ENCODE results near the gene ERO1A.

ERO1A gene

GRCh38 chr14:52678591-52678990 lies 16.8 kb downstream of the ERO1A start:
- no peaks in the 10 kb centered on the region for H3K4me1 ChIP-seq (ENCODE audit: control insufficient read depth in 2 of 2, insufficient read depth in 2 of 2, low read length in 2 of 2)

DNA sequence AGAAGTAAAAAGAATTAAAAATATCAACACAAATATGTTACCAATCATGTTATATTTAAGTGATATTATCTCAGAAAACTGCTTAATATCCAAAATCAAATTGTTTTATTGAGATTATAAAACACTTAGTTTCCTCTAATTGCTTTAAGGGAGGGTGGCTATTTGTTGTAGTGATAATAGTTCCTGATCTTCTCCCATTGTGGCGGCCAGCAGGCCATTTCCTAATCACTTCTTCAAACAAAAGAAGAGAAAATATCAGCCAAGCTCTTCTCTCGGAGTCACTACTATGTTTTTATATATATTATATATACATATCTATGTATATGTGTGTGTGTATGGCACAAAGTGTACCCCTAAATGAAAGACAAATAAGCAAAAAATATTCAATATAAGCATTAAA lies 31.5 kb downstream of the ERO1A start:
- no peaks in the 10 kb centered on the region for H3K27me3 ChIP-seq (ENCODE audit: control insufficient read depth in 2 of 2, insufficient read depth in 2 of 2, low read length in 2 of 2)
- H3K36me3 ChIP-seq (ENCODE audit: control insufficient read depth in 2 of 2, insufficient read depth in 2 of 2, low read length in 2 of 2): peaks cover 7 to 15% of the 10 kb centered on the region in 2 donors
- H3K4me1 ChIP-seq (ENCODE audit: control insufficient read depth in 2 of 2, insufficient read depth in 2 of 2, low read length in 2 of 2): no peaks in the 10 kb centered on the region
- no peak overlapping the region for H3K4me3 ChIP-seq (ENCODE audit: low read length in 2 of 2)
- no peak overlapping the region for H3K27ac ChIP-seq (ENCODE audit: low read depth in 2 of 2, low read length in 2 of 2)
- H3K9me3 ChIP-seq (ENCODE audit: control insufficient read depth in 2 of 2, low read length in 2 of 2): no peaks in the 10 kb centered on the region
- H3K9ac ChIP-seq (ENCODE audit: low read depth in 1 of 2, low read length in 2 of 2): no peak overlapping the region

More at GRCh38 chr14:52678591-52678990, 16.8 kb downstream of the ERO1A start:
- Histone ChIP-seq H3K9ac (ENCODE audit: low read depth in 1 of 2, low read length in 2 of 2) (no peak overlapping the region), H3K36me3 (ENCODE audit: control insufficient read depth in 2 of 2, insufficient read depth in 2 of 2, low read length in 2 of 2) (peaks cover 8 to 16% of the 10 kb centered on the region in 2 donors), H3K27me3 (ENCODE audit: control insufficient read depth in 2 of 2, insufficient read depth in 2 of 2, low read length in 2 of 2) (no peaks in the 10 kb centered on the region), H3K9me3 (ENCODE audit: control insufficient read depth in 2 of 2, low read length in 2 of 2) (no peaks in the 10 kb centered on the region), H3K27ac (ENCODE audit: low read depth in 2 of 2, low read length in 2 of 2) (no peak overlapping the region), H3K4me3 (ENCODE audit: low read length in 2 of 2) (no peak overlapping the region)

GRCh38 chr14:52661314-52661713 lies 34.0 kb downstream of the ERO1A start:
- no peaks in the 10 kb centered on the region for H3K27me3 ChIP-seq (ENCODE audit: control insufficient read depth in 2 of 2, insufficient read depth in 2 of 2, low read length in 2 of 2)
- H3K9ac ChIP-seq (ENCODE audit: low read depth in 1 of 2, low read length in 2 of 2): no peak overlapping the region
- no peaks in the 10 kb centered on the region for H3K9me3 ChIP-seq (ENCODE audit: control insufficient read depth in 2 of 2, low read length in 2 of 2)
- H3K27ac ChIP-seq (ENCODE audit: low read depth in 2 of 2, low read length in 2 of 2): no peak overlapping the region
- peaks cover 12 to 17% of the 10 kb centered on the region in 2 donors for H3K36me3 ChIP-seq (ENCODE audit: control insufficient read depth in 2 of 2, insufficient read depth in 2 of 2, low read length in 2 of 2)
- no peak overlapping the region for H3K4me3 ChIP-seq (ENCODE audit: low read length in 2 of 2)
- H3K4me1 ChIP-seq (ENCODE audit: control insufficient read depth in 2 of 2, insufficient read depth in 2 of 2, low read length in 2 of 2): no peaks in the 10 kb centered on the region

GRCh38 chr14:52660832-52661231 lies 34.5 kb downstream of the ERO1A start:
- no peak overlapping the region for H3K9ac ChIP-seq (ENCODE audit: low read depth in 1 of 2, low read length in 2 of 2)
- H3K27me3 ChIP-seq (ENCODE audit: control insufficient read depth in 2 of 2, insufficient read depth in 2 of 2, low read length in 2 of 2): no peaks in the 10 kb centered on the region
- H3K9me3 ChIP-seq (ENCODE audit: control insufficient read depth in 2 of 2, low read length in 2 of 2): no peaks in the 10 kb centered on the region
- H3K36me3 ChIP-seq (ENCODE audit: control insufficient read depth in 2 of 2, insufficient read depth in 2 of 2, low read length in 2 of 2): peaks cover 8 to 14% of the 10 kb centered on the region in 2 donors
- H3K4me3 ChIP-seq (ENCODE audit: low read length in 2 of 2): no peak overlapping the region
- H3K27ac ChIP-seq (ENCODE audit: low read depth in 2 of 2, low read length in 2 of 2): no peak overlapping the region
- H3K4me1 ChIP-seq (ENCODE audit: control insufficient read depth in 2 of 2, insufficient read depth in 2 of 2, low read length in 2 of 2): no peaks in the 10 kb centered on the region

DNA sequence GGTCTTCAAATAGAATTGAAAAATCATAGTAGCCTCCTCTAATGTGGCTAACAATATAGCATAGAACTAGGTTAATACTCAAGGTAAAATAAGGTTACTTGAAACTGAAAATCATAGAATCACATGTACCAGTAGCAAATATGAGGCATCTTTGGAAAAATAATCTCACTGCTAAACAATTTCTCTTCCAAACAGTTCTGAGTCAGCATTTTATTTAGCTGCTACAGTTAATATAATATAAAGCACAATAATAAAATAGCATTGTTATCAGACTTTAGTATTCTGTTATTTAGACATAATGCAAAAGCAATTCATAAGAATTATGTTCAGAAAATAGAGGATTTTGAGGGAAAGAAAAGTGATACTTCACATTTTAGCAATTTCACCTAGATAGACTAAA lies 35.0 kb downstream of the ERO1A start:
- H3K27ac ChIP-seq (ENCODE audit: low read depth in 2 of 2, low read length in 2 of 2): no peak overlapping the region
- H3K4me3 ChIP-seq (ENCODE audit: low read length in 2 of 2): no peak overlapping the region
- H3K36me3 ChIP-seq (ENCODE audit: control insufficient read depth in 2 of 2, insufficient read depth in 2 of 2, low read length in 2 of 2): peaks cover 6 to 12% of the 10 kb centered on the region in 2 donors
- H3K9ac ChIP-seq (ENCODE audit: low read depth in 1 of 2, low read length in 2 of 2): no peak overlapping the region
- no peaks in the 10 kb centered on the region for H3K4me1 ChIP-seq (ENCODE audit: control insufficient read depth in 2 of 2, insufficient read depth in 2 of 2, low read length in 2 of 2)
- no peaks in the 10 kb centered on the region for H3K9me3 ChIP-seq (ENCODE audit: control insufficient read depth in 2 of 2, low read length in 2 of 2)
- no peaks in the 10 kb centered on the region for H3K27me3 ChIP-seq (ENCODE audit: control insufficient read depth in 2 of 2, insufficient read depth in 2 of 2, low read length in 2 of 2)

DNA sequence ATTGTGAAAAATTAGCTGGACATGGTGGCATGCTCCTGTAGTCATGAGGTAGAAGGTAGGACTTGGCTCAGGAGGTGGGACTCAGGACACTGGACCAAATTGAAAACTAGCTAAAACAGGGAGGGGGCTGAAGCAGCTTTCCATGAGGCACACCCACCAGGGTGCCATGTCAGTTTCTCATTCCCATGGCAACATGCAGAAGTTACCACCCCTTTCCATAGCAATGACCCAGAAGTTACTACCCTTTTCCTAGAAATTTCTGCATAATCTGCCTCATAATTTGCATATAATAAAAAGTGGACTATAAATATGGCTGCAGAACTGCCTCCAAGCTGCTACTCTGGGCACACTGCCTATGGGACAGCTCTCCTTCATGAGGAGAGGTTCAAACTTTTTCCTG lies 38.5 kb downstream of the ERO1A start:
- Histone ChIP-seq H3K27me3 (ENCODE audit: control insufficient read depth in 2 of 2, insufficient read depth in 2 of 2, low read length in 2 of 2) (no peaks in the 10 kb centered on the region), H3K27ac (ENCODE audit: low read depth in 2 of 2, low read length in 2 of 2) (no peak overlapping the region), H3K4me3 (ENCODE audit: low read length in 2 of 2) (no peak overlapping the region), H3K36me3 (ENCODE audit: control insufficient read depth in 2 of 2, insufficient read depth in 2 of 2, low read length in 2 of 2) (peaks cover 9 to 21% of the 10 kb centered on the region in 2 donors), H3K4me1 (ENCODE audit: control insufficient read depth in 2 of 2, insufficient read depth in 2 of 2, low read length in 2 of 2) (no peaks in the 10 kb centered on the region), H3K9me3 (ENCODE audit: control insufficient read depth in 2 of 2, low read length in 2 of 2) (no peaks in the 10 kb centered on the region), H3K9ac (ENCODE audit: low read depth in 1 of 2, low read length in 2 of 2) (no peak overlapping the region)

DNA sequence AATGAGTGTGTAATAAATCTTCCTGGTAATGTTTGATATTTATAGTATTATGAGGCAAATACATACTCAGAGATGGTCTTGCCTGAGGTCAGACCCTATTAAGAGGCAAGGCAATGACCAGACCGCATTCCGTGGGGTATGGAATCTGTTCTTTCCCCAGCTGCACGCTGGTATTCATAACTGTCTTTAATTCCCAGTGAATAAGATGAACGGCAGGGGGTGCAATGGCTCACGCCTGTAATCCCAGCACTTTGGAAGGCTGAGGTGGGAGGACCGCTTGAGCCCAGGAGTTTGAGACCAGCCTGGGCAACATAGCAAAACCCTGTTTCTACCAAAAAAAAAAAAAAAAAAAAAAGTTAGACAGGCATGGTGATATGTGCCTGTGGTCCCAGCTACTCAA lies 44.6 kb downstream of the ERO1A start:
- H3K36me3 ChIP-seq (ENCODE audit: control insufficient read depth in 2 of 2, insufficient read depth in 2 of 2, low read length in 2 of 2): peaks cover 20 to 30% of the 10 kb centered on the region in 2 donors
- no peak overlapping the region for H3K27ac ChIP-seq (ENCODE audit: low read depth in 2 of 2, low read length in 2 of 2)
- H3K4me1 ChIP-seq (ENCODE audit: control insufficient read depth in 2 of 2, insufficient read depth in 2 of 2, low read length in 2 of 2): no peaks in the 10 kb centered on the region
- H3K27me3 ChIP-seq (ENCODE audit: control insufficient read depth in 2 of 2, insufficient read depth in 2 of 2, low read length in 2 of 2): no peaks in the 10 kb centered on the region
- no peak overlapping the region for H3K9ac ChIP-seq (ENCODE audit: low read depth in 1 of 2, low read length in 2 of 2)
- no peak overlapping the region for H3K4me3 ChIP-seq (ENCODE audit: low read length in 2 of 2)
- no peaks in the 10 kb centered on the region for H3K9me3 ChIP-seq (ENCODE audit: control insufficient read depth in 2 of 2, low read length in 2 of 2)

DNA sequence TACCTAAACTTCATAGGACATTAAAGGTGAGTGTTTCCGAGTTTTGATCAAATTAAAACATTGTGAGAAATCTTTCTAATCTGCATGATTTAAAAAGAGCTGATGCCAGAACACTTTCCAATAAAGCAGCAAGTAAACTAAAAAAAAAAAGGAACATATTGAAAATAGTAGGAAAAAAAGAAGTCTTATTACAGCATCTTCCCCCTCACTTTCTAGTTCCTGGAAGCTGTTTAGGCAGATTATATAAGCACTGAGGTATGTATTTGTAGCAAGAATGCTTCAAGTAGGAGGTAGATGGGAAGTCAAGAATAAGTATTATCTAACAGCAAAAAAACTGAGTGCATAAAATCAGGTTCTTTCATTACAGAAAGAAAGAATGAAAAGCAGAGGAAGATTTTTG lies 45.8 kb downstream of the ERO1A start:
- peaks cover 22 to 31% of the 10 kb centered on the region in 2 donors for H3K36me3 ChIP-seq (ENCODE audit: control insufficient read depth in 2 of 2, insufficient read depth in 2 of 2, low read length in 2 of 2)
- no peak overlapping the region for H3K4me3 ChIP-seq (ENCODE audit: low read length in 2 of 2)
- H3K9me3 ChIP-seq (ENCODE audit: control insufficient read depth in 2 of 2, low read length in 2 of 2): no peaks in the 10 kb centered on the region
- no peak overlapping the region for H3K9ac ChIP-seq (ENCODE audit: low read depth in 1 of 2, low read length in 2 of 2)
- no peak overlapping the region for H3K27ac ChIP-seq (ENCODE audit: low read depth in 2 of 2, low read length in 2 of 2)
- H3K27me3 ChIP-seq (ENCODE audit: control insufficient read depth in 2 of 2, insufficient read depth in 2 of 2, low read length in 2 of 2): no peaks in the 10 kb centered on the region
- H3K4me1 ChIP-seq (ENCODE audit: control insufficient read depth in 2 of 2, insufficient read depth in 2 of 2, low read length in 2 of 2): no peaks in the 10 kb centered on the region

- no peaks in the 10 kb centered on the region for H3K27me3 ChIP-seq (ENCODE audit: control insufficient read depth in 2 of 2, insufficient read depth in 2 of 2, low read length in 2 of 2)
- peaks cover 21 to 22% of the 10 kb centered on the region in 2 donors for H3K36me3 ChIP-seq (ENCODE audit: control insufficient read depth in 2 of 2, insufficient read depth in 2 of 2, low read length in 2 of 2)
- no peak overlapping the region for H3K27ac ChIP-seq (ENCODE audit: low read depth in 2 of 2, low read length in 2 of 2)
- H3K4me3 ChIP-seq (ENCODE audit: low read length in 2 of 2): no peak overlapping the region
- H3K9me3 ChIP-seq (ENCODE audit: control insufficient read depth in 2 of 2, low read length in 2 of 2): no peaks in the 10 kb centered on the region
- H3K9ac ChIP-seq (ENCODE audit: low read depth in 1 of 2, low read length in 2 of 2): no peak overlapping the region
- H3K4me1 ChIP-seq (ENCODE audit: control insufficient read depth in 2 of 2, insufficient read depth in 2 of 2, low read length in 2 of 2): no peaks in the 10 kb centered on the region
Measured at GRCh38 chr14:52641745-52642144, 53.6 kb downstream of the ERO1A start.

GRCh38 chr14:52640137-52640536 lies 55.2 kb downstream of the ERO1A start:
- Histone ChIP-seq H3K9me3 (ENCODE audit: control insufficient read depth in 2 of 2, low read length in 2 of 2) (no peaks in the 10 kb centered on the region), H3K27me3 (ENCODE audit: control insufficient read depth in 2 of 2, insufficient read depth in 2 of 2, low read length in 2 of 2) (no peaks in the 10 kb centered on the region), H3K36me3 (ENCODE audit: control insufficient read depth in 2 of 2, insufficient read depth in 2 of 2, low read length in 2 of 2) (peaks cover 12 to 16% of the 10 kb centered on the region in 2 donors), H3K4me1 (ENCODE audit: control insufficient read depth in 2 of 2, insufficient read depth in 2 of 2, low read length in 2 of 2) (no peaks in the 10 kb centered on the region), H3K27ac (ENCODE audit: low read depth in 2 of 2, low read length in 2 of 2) (no peak overlapping the region), H3K4me3 (ENCODE audit: low read length in 2 of 2) (no peak overlapping the region), H3K9ac (ENCODE audit: low read depth in 1 of 2, low read length in 2 of 2) (no peak overlapping the region)

- Histone ChIP-seq H3K27ac (ENCODE audit: low read depth in 2 of 2, low read length in 2 of 2) (no peak overlapping the region), H3K36me3 (ENCODE audit: control insufficient read depth in 2 of 2, insufficient read depth in 2 of 2, low read length in 2 of 2) (no peaks in the 10 kb centered on the region), H3K4me1 (ENCODE audit: control insufficient read depth in 2 of 2, insufficient read depth in 2 of 2, low read length in 2 of 2) (no peaks in the 10 kb centered on the region), H3K9me3 (ENCODE audit: control insufficient read depth in 2 of 2, low read length in 2 of 2) (no peaks in the 10 kb centered on the region), H3K27me3 (ENCODE audit: control insufficient read depth in 2 of 2, insufficient read depth in 2 of 2, low read length in 2 of 2) (no peaks in the 10 kb centered on the region), H3K4me3 (ENCODE audit: low read length in 2 of 2) (no peak overlapping the region), H3K9ac (ENCODE audit: low read depth in 1 of 2, low read length in 2 of 2) (no peak overlapping the region)
Measured at GRCh38 chr14:52619687-52620086, 75.7 kb downstream of the ERO1A start.

Measured in mucosa of rectum (tissue), 2 donors.